Measurements from ENCODE around the gene COQ4.
A peak's percentile ranks its signal among the peaks of the same experiment; 100 is the strongest.
"Not testable (repeated sequence)": the region's sequence is repeated elsewhere in the genome, so short reads cannot be mapped to it uniquely, and the experiment has no call there.

Gene COQ4

GRCh38 chr9:128322404-128323211 lies at the start of gene COQ4, which contains the start of gene TRUB2:
COQ4 (plus strand) TSS chr9:128322839; CDS start chr9:128322859, 20 bp downstream.
TRUB2 (minus strand) TSS chr9:128322447; CDS start chr9:128322408, 39 bp downstream.
- peak within 1 kb of the TSS; percentile 83 for H3K4me3 ChIP-seq (replicated peaks; ENCODE audit: low read depth, low read length)
- peak; percentile 95 for DNase-seq (ENCODE audit: low read depth)
- no peak for TF ChIP-seq CTCF (IDR thresholded peaks at IDR 0.05; ENCODE audit: low read length, missing control alignments)

- no peak for DNase-seq (ENCODE audit: low read depth)
- TF ChIP-seq CTCF (IDR thresholded peaks at IDR 0.05; ENCODE audit: low read length, missing control alignments): no peak
- H3K4me3 ChIP-seq (replicated peaks; ENCODE audit: low read depth, low read length): peak overlapping the region; percentile 98
These were observed 48.4 kb upstream of the COQ4 start for GRCh38 chr9:128274245-128274644.

- no peak for TF ChIP-seq CTCF (IDR thresholded peaks at IDR 0.05; ENCODE audit: low read length, missing control alignments)
- DNase-seq (ENCODE audit: low read depth): peak; percentile 72
- peak within 1 kb of the TSS; percentile 98 for H3K4me3 ChIP-seq (replicated peaks; ENCODE audit: low read depth, low read length)
These were observed 47.2 kb upstream of the COQ4 start, which contains the start of gene GOLGA2 for GRCh38 chr9:128275198-128276007. GOLGA2 (minus strand) TSS chr9:128276007; CDS start chr9:128275976, 31 bp downstream.

- peak; percentile 100 for DNase-seq (ENCODE audit: low read depth)
- H3K4me3 ChIP-seq (replicated peaks; ENCODE audit: low read depth, low read length): peak within 1 kb of the TSS; percentile 98
- TF ChIP-seq CTCF (IDR thresholded peaks at IDR 0.05; ENCODE audit: low read length, missing control alignments): no peak
These were observed 46.5 kb upstream of the COQ4 start, which contains the start of gene SWI5 for GRCh38 chr9:128276008-128276573. SWI5 (plus strand) TSS chr9:128276276.

- peak; percentile 43 for DNase-seq (ENCODE audit: low read depth)
- peak overlapping the region; percentile 98 for H3K4me3 ChIP-seq (replicated peaks; ENCODE audit: low read depth, low read length)
- TF ChIP-seq CTCF (IDR thresholded peaks at IDR 0.05; ENCODE audit: low read length, missing control alignments): no peak
These were observed 45.9 kb upstream of the COQ4 start for GRCh38 chr9:128276574-128277270.

GRCh38 chr9:128279088-128280073 lies 43.3 kb upstream of the COQ4 start:
- peak; percentile 66 for DNase-seq (ENCODE audit: low read depth)
- H3K4me3 ChIP-seq (replicated peaks; ENCODE audit: low read depth, low read length): not testable (repeated sequence)
